ENCODE results near the gene SERPINI1.
"Not testable (repeated sequence)": the region's sequence is repeated elsewhere in the genome, so short reads cannot be mapped to it uniquely, and the experiment has no call there.

The SERPINI1 gene

DNA sequence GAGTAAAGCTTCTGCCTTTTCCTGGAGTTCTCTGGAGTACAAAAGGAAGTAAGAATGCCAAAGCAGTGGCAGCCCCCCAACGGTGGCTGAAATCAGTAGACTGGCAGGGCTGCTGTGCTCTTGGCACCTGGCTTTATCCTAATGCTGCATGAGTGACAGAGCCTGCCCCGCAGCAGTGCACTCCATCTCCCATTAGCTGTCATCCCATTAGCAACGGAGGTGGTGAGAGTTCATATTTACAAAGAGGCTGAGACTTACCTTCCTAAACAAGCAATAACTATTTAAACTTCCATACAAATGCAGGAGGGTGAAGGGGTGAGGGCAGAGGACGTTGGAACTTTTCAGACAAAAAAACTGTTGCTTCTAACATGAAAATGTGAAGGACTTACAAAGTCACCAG lies 51.9 kb downstream of the SERPINI1 start:
- no peak for DNase-seq (ENCODE audit: low spot score)

DNA sequence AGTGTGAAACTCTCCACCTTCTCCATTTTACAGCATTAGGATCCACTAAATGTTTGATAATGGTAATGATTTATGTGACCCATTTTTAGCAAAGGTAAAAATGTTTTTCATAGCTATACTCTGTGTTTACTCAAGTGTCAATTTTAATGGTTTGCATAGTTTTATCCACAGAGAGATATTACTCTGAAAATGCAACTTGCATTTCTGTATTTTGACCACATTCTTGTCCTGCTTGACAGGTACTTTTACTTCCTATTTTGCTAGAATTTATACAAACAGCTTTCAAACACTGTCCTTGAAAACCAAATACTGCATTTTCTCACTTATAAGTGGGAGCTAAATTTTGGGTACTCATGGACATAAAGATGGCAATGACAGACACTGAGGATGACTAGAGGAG lies 62.9 kb downstream of the SERPINI1 start:
- no peak for DNase-seq (ENCODE audit: low spot score)

DNA sequence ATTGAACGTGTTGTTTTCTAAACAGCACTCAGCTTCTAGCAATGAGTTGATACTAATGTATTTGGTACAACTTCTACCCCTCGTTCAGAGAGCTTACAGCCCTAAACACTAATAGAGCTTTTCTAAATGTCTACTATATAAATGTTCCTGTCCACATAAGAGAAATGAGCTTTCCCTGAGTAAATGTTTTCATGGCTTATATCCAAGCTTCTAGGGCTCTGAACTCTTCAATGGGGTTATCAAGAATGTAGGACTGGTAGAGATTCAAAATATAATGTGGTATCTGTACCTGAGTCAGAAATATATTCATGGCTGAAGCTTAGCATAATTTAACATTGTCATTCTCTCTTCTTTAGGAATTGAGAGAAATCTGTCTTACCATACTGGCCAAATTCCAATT lies 73.4 kb downstream of the SERPINI1 start:
- no peak for DNase-seq (ENCODE audit: low spot score)

DNA sequence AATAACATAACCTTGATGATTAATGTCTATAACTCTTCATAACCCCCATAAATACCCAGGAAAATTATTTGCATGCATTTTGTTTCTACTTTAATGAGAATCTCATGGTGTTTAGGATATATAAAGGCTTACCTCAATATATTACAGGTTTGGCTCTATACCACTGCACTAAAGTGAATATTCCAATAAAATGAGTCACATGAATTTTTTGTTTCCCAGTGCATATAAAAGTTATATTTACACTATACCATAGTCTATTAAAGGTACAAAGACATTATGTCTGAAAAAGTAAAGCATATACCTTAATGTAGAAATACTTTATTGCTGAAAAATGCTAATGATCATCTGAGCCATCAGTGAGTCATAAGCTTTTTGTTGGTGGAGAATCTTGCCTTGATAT lies 74.7 kb downstream of the SERPINI1 start:
- DNase-seq (ENCODE audit: low spot score) = no peak

DNA sequence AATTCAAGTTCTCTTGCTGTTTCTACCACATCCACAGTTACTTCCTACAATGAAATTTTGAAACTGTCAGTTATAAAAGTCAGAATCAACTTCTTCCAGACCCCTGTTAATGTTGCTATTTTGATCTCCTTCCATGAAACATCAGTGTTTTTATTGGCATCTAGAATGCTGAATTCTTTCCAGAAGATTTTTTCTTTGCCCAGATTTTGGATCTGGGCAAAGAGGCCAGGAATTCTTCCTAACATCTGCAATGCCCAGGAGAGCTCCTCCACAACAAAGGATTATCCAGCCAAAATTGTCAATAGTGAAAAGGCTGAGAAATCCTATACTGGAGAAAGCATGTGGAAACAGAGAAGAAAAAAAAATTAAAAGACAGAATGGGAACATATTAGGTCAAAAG lies 75.5 kb downstream of the SERPINI1 start:
- DNase-seq (ENCODE audit: low spot score) = no peak

DNA sequence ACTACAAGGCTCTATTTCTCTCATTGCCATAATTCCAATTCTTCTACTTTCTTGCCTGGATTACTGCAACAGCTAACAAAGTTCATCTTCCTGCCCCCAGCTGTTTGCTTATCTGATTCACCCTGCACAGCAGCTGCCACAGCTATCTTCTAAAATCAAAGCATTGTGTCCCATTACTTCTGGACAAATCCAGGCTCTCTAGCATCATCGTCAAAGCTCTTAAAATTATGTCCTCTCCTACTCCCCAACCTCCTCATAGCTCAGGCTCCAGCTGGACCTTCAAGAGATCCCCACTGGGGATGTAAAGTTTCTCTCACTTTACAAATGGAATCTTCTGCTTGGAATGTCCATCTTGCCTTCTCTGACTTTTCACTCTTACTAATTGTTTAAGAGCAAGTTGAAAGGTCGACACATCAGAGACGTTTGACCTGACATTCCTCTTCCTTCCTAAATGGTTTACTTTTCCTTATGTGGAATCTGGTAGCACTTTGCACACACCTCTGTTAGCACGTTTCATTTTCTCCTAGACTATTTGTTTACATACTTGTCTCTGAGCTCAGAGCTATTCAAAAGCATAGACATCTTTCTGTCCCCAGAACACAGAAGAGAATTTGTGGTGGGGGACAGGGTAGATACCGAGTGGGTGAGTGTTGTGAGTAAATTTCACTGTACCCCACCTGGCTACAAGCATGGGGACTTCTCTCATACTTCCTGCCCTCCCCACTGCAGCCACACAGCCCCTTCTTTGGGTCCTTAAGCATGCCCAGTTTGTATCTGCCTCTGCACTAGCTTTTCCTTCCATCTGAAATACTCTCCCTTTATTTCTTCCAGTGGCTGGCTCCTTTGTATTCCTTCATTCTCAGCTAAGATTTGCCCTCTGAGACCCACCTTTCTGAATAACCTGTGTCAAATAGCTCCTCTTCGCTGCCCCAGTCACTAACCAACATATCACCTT lies 77.9 kb downstream of the SERPINI1 start:
- no peak for DNase-seq (ENCODE audit: low spot score)

DNA sequence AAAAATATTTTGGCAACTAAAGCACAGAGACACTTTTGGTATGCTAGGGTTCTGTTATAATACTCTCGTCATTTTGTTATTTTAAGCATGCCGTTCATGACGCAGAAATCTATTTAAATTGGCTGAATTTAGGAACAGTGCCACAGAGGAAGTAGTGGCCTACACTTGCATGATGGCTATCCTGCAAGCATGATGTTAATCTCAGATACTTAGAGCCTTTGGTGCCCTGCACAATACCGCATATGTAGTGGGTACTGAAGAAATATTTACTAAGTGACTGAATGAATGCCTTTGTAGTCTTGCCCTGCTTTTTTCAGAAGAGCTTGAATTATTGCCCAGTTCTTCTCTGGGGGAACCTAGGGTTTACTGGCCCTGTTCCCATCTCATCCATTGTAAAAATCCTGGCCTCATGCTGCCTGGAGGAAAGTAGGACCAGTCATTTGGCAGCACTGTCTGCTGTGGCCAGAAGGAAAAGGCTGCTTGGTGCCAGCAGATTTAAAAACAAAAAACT lies 79.0 kb downstream of the SERPINI1 start:
- DNase-seq (ENCODE audit: low spot score) = no peak

DNA sequence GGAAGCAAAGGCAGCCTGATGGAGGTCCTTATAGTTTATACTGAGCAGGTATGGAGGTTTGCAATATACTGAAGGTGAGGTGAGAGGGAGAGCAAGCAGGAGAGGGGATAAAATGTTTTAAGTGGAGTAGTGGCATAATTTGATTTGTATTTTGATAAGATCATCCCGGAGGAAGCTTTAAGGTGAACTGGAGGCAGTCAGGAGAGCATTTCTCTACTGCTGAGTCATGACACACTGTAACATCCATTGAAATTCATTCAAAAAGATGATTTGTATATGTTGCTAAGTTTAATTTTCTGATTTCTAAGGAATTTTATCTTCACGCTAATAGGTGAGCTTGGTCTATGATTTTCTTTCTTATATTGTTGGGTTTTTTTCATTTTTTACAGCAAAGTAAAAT lies 81.4 kb downstream of the SERPINI1 start:
- DNase-seq (ENCODE audit: low spot score) = no peak

DNA sequence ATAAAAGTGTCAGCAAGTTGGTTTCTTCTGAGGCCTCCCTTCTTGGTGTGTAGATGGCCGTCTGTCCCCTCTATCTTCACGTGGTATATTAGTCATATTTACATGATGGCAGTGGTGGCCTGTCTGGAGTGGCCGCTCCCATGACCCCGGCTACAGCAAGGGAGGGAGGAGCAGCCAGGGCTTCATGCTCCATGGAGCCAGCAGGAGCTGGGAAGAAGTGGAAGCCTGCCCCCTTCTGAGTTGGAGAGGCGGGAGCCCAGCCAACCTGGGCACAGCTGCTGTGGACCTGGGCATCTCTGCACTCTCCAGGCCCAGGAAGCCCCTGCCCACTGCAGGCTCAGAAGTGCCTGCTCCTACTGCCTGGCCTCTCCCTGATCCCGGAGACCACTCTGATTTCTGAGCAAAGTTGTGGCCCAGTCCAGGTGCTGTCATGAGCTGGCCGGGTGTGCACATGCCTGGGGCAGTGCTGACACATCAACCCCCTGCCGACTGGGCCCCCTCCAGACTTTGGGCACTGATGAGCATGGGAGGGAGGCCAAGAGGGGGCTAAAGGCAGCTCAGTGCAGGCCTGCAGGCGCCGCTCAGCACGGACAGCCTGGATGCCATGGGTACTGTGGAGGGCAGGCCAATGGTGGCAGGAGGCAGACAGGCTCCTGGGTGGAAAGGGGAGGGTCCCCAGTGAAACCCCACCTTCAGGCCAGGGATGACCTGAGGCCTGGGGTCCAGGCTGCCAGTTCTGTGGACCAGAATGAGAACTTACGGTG lies 84.8 kb downstream of the SERPINI1 start:
- no peak for DNase-seq (ENCODE audit: low spot score)

DNA sequence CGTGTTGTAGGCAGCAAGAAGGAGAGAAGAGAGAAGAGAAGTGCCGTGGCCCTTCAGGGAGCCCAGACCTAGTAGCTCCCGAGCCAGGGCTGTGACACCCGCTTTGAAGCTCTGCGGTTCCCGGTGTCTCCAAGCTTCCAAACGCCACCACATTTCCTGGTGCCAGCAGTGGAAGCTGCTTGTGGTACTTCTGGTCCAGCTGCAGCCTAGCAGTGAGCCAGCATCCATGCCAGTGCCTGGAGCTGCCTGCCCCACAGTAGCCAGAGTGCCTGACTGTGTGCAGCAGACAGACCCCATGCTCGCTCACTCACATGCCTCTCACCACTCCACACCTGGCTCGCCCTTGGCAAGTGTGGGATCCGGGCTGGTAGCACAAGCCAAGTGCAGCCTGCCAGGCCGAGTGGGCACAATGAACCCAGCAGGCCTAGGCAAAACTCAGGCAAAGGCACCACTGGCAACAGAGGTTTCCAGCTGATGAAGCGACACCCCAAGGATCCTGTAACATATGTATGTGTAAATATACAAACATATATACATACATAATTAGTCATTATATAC lies 85.8 kb downstream of the SERPINI1 start:
- no peak for DNase-seq (ENCODE audit: low spot score)

DNA sequence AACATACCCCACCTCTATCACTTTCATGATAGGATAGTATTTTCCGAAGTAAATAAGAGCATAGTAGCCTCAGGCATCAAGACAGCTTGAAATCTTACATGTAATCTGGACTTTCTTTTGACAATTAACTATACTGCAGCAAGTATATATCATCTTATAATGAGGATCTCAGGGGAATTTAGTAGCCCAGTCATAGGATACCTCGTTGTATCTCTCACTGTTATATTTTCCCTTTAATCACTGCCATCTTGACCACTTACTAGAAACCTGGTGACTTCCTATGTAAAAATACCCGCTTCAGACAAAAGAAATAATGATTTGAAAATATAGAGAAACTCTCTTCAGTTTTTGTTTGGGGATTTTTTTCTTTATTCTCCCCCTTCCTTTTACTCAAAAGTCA lies 88.2 kb downstream of the SERPINI1 start:
- no peak for DNase-seq (ENCODE audit: low spot score)

DNA sequence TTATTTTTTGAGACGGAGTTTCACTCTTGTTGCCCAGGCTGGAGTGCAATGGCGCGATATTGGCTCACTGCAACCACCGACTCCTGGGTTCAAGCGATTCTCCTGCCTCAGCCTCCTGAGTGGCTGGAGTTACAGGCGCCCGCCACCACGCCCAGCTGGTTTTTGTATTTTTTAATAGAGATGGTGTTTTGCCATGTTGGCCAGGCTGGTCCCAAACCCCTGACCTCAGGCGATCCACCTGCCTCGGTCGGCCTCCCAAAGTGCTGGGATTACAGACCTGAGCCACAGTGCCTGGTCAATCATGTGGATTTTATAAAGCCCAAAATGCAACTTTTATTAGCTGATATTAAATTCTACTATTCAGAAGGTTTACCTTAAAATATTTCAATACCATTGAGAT lies 92.1 kb downstream of the SERPINI1 start:
- DNase-seq (ENCODE audit: low spot score) = not testable (repeated sequence)

DNA sequence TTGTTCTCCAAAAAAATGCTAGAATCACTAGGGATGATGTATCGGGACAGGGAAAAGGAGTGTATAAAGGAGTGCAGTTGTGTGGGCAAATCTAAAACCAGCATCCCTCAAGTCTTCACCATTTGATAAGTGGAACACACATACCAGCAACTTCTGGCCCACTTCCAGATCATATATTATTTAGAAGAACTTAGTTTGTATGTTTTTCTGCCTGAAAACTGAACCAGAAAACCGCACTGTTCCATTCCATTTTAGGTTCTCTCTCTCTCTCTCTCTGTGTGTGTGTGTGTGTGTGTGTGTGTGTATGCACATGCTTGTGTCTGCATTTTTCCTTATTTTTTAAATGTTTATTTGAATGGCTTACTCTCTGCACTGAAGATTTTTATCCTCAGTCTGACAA lies 93.5 kb downstream of the SERPINI1 start:
- DNase-seq (ENCODE audit: low spot score) = no peak

DNA sequence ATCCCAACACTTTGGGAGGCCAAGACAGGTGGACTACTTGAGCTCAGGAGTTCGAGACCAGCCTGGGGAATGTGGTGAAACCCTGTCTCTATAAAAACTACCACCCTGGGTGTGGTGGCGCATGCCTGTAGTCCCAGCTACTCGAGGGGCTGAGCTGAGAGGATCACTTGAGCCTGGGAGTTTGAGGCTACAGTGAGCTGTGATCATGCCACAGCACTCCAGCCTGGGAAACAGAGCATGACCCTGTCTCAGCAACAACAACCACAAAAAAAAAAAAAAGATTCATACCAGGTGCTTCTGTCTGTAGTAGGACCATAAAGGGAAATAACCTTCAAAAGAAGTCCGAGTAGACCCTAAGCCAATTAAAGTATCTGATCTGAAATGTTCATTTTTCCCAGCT lies 94.5 kb downstream of the SERPINI1 start:
- DNase-seq (ENCODE audit: low spot score) = no peak

DNA sequence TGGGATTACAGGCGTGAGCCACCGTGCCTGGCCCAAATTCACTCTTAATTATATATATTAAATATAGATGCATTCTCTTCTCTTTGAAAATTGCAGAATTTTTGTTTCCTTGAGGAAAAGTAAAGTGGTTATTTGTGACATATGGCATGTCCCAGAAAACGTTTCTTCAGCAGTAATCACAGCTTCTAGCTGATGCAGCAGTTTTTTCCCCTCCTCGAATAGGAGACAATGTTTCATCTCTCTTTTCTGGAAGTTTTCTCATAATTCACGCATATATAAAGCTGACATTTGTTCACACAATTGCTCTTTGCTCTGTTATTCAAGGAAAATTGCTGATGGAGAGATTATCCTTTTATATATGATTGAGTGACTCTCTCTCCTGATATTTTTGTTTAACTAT lies 99.8 kb downstream of the SERPINI1 start:
- no peak for DNase-seq (ENCODE audit: low spot score)

DNA sequence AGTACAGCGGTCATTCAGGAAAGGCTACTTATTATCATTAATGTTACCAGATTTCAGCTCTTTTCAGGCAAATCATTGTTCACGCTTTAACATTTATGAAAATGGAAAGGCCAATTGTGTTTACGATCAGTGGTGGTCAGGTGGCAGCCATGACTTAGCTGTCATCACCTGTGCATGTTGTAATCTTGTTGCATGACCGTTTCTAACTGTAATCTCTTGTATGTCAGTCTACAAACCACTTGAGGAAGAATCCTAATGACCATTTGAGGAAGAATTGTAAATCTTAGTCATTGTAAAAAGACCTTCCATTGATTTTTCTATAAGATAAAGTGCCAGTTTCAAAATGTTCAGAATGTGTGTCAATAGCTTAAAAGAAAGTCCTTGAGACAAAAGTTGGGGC lies 100.4 kb downstream of the SERPINI1 start:
- no peak for DNase-seq (ENCODE audit: low spot score)

DNA sequence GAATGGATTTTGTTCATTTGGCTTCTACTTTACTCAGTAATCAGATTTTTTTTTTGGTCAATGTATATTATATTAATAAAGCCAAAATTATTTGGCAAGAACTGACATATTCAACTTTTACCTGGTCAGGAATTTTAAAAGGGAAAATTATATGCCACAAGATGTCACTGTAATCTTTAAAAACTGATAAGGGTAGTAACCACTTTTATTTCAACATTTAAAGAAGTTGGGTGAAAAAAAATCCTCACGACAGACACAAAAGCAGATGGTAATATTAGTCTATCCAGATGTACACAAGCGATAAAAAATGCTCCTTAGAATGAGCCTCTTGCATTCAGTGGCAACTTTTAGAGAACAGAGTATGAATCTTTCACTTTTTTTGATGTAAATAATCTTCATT lies 101.9 kb downstream of the SERPINI1 start:
- no peak for DNase-seq (ENCODE audit: low spot score)

DNA sequence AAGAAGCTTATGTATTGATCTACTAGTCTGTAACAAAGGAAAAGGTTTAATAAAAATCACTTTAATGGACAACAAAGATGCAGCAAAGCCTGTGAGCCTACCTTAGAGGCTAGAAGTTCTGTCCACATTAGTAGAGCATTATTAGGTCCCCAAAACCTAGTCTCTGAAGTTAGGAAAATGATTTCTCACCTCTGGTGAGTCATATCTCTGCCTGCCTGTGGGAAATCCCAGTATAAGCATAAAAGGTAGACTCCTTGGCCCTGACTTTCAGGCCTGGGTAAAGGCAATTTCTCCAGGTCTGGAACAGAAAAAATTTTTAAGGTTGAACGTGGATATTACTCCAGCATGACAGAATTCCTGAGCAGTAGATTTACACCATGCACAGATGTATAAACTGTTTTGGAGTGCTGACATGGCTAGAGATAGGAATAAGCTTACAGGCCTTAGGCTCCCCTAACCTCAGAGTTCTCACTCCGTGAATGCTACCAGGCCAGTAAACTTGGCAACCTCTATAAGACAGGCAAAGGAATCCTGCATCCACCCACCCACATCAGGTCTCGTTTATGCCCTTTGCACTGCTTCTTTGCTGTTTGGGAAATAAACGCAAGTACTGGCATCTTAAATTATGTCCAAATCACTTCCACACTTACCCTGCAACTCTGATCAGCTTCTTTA lies 104.1 kb downstream of the SERPINI1 start:
- no peak for DNase-seq (ENCODE audit: low spot score)

DNA sequence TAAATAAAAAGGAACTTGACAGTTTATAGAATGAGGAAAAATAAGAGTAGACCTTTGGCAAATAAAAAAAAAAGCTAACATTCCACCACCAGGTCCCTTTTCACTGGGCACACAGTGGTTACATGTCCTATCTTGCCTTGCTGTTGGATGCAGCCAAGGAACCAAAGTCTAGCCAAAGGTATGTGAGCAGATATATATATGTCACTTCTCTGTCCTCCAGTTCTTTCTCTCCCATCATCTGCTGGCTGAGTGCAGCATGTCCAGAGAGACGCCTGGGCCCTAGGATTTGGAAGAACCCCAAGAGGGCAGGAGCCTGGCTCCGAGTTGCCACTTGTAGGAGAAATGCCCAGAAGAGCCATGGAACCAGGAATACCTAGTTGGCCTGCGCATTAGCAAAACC lies 104.7 kb downstream of the SERPINI1 start:
- no peak for DNase-seq (ENCODE audit: low spot score)

DNA sequence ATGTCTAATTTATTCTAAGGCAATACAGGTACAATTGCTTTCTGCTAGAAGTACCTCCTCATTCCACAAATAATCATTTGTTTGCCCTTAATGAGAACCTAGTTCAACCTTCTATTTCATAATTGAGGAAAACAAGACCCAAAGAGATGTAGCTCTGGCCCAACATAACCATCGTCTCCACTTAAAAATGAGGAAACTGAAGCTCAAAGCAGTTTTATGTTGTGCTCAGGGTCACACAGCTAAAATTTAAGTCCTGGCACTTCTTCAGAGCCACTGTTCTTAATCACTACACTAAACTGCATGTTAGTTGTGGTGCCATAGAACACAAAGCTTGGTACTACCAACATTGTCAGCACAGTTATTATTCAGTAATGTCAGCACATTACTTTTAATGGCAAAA lies 108.0 kb downstream of the SERPINI1 start:
- DNase-seq (ENCODE audit: low spot score) = no peak

DNA sequence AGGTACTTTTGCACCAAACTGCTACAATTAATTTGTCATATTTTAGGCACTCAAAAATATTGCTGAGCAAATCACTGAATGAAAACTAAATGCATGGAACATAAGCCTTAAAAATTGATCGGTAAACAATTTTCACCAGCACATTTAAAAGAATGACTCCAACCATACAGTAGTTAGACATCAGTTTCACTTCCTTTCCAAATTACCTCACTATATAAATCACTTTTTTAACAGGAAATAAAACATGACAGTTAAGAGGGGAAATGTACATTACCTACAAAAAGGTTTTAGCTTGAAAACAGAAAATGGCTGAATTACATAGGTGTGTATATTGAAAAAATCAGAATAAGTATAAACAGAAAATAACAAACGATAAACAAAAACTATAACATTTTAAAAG lies 108.4 kb downstream of the SERPINI1 start:
- no peak for DNase-seq (ENCODE audit: low spot score)

DNA sequence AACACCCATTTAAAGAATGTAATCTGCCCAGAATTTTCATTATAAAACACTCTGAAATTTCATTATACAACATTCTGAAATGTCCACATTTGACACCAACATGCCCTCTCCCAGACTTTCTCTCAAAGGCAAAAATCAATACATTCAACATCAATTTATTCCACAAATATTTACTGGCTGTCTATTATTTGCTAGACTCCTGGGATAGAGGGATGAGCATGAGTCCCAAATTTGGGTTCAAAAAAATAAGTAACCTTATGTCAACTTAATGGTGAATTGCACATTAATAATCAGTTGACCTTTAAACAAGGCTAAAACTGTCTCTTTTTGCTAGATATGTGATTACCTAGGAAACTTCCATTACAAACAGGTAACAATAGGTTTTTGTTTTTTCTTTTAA lies 109.0 kb downstream of the SERPINI1 start:
- DNase-seq (ENCODE audit: low spot score) = no peak

All from LoVo (cell line).